ENCODE measurements around the gene FERMT2.

The FERMT2 gene

DNA sequence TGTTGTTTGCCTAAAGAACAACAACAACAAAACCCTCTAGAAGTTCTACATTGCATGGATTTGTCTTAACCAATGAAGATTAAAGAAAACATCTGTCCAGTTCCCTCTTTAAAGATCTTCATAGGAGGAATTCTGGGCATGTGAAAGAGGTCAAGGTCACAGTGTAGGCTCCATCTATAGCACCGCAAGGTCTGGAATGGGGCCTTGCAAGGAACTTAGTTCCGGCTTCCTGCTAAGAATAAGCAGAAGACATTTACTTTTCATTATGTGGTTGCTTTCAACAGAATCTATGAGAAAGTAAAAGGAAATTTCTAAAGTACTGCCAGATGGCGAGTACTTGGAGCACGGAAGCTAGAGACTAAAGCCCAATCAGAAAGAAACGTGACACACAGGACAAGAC is 102.2 kb downstream of the FERMT2 start:
- Histone ChIP-seq H3K27me3 (ENCODE audit: insufficient read depth, low read depth) (no peaks in the 10 kb centered on the region), H2AFZ (ENCODE audit: low read depth) (no peak overlapping the region), H3K27ac (no peak overlapping the region), H3K79me2 (ENCODE audit: insufficient read depth, low read depth) (no peaks in the 10 kb centered on the region), H3K9ac (no peak overlapping the region), H3K4me3 (IDR thresholded peaks at IDR 0.05; ENCODE audit: insufficient read depth, low read depth, low read length) (no peak overlapping the region), H3K4me1 (ENCODE audit: low read depth, poor library complexity, severe bottlenecking) (no peaks in the 10 kb centered on the region), H3K4me2 (no peak overlapping the region), H3K36me3 (ENCODE audit: insufficient read depth) (no peaks in the 10 kb centered on the region), H4K20me1 (ENCODE audit: insufficient read depth) (no peaks in the 10 kb centered on the region)
- TF ChIP-seq CTCF (conservative IDR thresholded peaks at IDR 0.05; ENCODE audit: low read depth, low read length) = no peak

GRCh38 chr14:52846591-52846990 is 104.3 kb downstream of the FERMT2 start:
- no peaks in the 10 kb centered on the region for H3K27me3 ChIP-seq (ENCODE audit: insufficient read depth, low read depth)
- no peak overlapping the region for H2AFZ ChIP-seq (ENCODE audit: low read depth)
- no peak overlapping the region for H3K4me2 ChIP-seq
- no peaks in the 10 kb centered on the region for H3K79me2 ChIP-seq (ENCODE audit: insufficient read depth, low read depth)
- H3K27ac ChIP-seq = no peak overlapping the region
- no peaks in the 10 kb centered on the region for H4K20me1 ChIP-seq (ENCODE audit: insufficient read depth)
- H3K36me3 ChIP-seq (ENCODE audit: insufficient read depth) = no peaks in the 10 kb centered on the region
- no peak overlapping the region for H3K9ac ChIP-seq
- no peak for TF ChIP-seq CTCF (conservative IDR thresholded peaks at IDR 0.05; ENCODE audit: low read depth, low read length)
- H3K4me1 ChIP-seq (ENCODE audit: low read depth, poor library complexity, severe bottlenecking) = no peaks in the 10 kb centered on the region
- no peak overlapping the region for H3K4me3 ChIP-seq (IDR thresholded peaks at IDR 0.05; ENCODE audit: insufficient read depth, low read depth, low read length)

GRCh38 chr14:52845081-52845480 is 105.8 kb downstream of the FERMT2 start:
- no peak for TF ChIP-seq CTCF (conservative IDR thresholded peaks at IDR 0.05; ENCODE audit: low read depth, low read length)
- Histone ChIP-seq H2AFZ (ENCODE audit: low read depth) (no peak overlapping the region), H4K20me1 (ENCODE audit: insufficient read depth) (no peaks in the 10 kb centered on the region), H3K9ac (no peak overlapping the region), H3K4me1 (ENCODE audit: low read depth, poor library complexity, severe bottlenecking) (no peaks in the 10 kb centered on the region), H3K36me3 (ENCODE audit: insufficient read depth) (no peaks in the 10 kb centered on the region), H3K27ac (no peak overlapping the region), H3K4me3 (IDR thresholded peaks at IDR 0.05; ENCODE audit: insufficient read depth, low read depth, low read length) (no peak overlapping the region), H3K79me2 (ENCODE audit: insufficient read depth, low read depth) (no peaks in the 10 kb centered on the region), H3K27me3 (ENCODE audit: insufficient read depth, low read depth) (no peaks in the 10 kb centered on the region), H3K4me2 (no peak overlapping the region)

- H3K36me3 ChIP-seq (ENCODE audit: insufficient read depth) = no peaks in the 10 kb centered on the region
- no peak overlapping the region for H3K4me2 ChIP-seq
- H3K4me3 ChIP-seq (IDR thresholded peaks at IDR 0.05; ENCODE audit: insufficient read depth, low read depth, low read length) = no peak overlapping the region
- no peak for TF ChIP-seq CTCF (conservative IDR thresholded peaks at IDR 0.05; ENCODE audit: low read depth, low read length)
- H3K27me3 ChIP-seq (ENCODE audit: insufficient read depth, low read depth) = no peaks in the 10 kb centered on the region
- H4K20me1 ChIP-seq (ENCODE audit: insufficient read depth) = no peaks in the 10 kb centered on the region
- no peak overlapping the region for H2AFZ ChIP-seq (ENCODE audit: low read depth)
- H3K9ac ChIP-seq = no peak overlapping the region
- H3K4me1 ChIP-seq (ENCODE audit: low read depth, poor library complexity, severe bottlenecking) = no peaks in the 10 kb centered on the region
- no peaks in the 10 kb centered on the region for H3K79me2 ChIP-seq (ENCODE audit: insufficient read depth, low read depth)
- H3K27ac ChIP-seq = no peak overlapping the region
Measured at GRCh38 chr14:52844262-52845060, 106.4 kb downstream of the FERMT2 start.

Measured in KMS-11 (cell line).